Measurements from ENCODE around the gene ZFP90.
"Not testable (repeated sequence)": the region's sequence is repeated elsewhere in the genome, so short reads cannot be mapped to it uniquely, and the experiment has no call there.

ZFP90 gene

GRCh38 chr16:68538880-68539701 lies at the start of gene ZFP90:
Gene ZFP90, plus strand, starts transcription at chr16:68539291. Its CDS starts 502 bp downstream, at chr16:68539793.
- DNase-seq (ENCODE audit: low read depth in 3 of 3), result peak; percentile 69 to 84 (median 72)

GRCh38 chr16:68490358-68490757 lies 48.7 kb upstream of the ZFP90 start:
- DNase-seq (ENCODE audit: low read depth in 3 of 3), result no peak

GRCh38 chr16:68490829-68491575 lies 48.1 kb upstream of the ZFP90 start:
- DNase-seq (ENCODE audit: low read depth in 3 of 3), result no peak

- no peak for DNase-seq (ENCODE audit: low read depth in 3 of 3)
Observed at GRCh38 chr16:68491576-68491950, 47.5 kb upstream of the ZFP90 start.

GRCh38 chr16:68492151-68492542 lies 46.9 kb upstream of the ZFP90 start:
- DNase-seq (ENCODE audit: low read depth in 3 of 3), result no peak

- DNase-seq (ENCODE audit: low read depth in 3 of 3), result no peak
Observed at GRCh38 chr16:68492543-68493411, 46.3 kb upstream of the ZFP90 start.

- DNase-seq (ENCODE audit: low read depth in 3 of 3), result no peak
Observed at GRCh38 chr16:68493412-68494070, 45.5 kb upstream of the ZFP90 start.

GRCh38 chr16:68494261-68494660 lies 44.8 kb upstream of the ZFP90 start:
- DNase-seq (ENCODE audit: low read depth in 3 of 3), result not testable (repeated sequence)

- no peak for DNase-seq (ENCODE audit: low read depth in 3 of 3)
Observed at GRCh38 chr16:68496689-68497088, 42.4 kb upstream of the ZFP90 start.

GRCh38 chr16:68499006-68499405 lies 40.1 kb upstream of the ZFP90 start:
- DNase-seq (ENCODE audit: low read depth in 3 of 3), result no peak

- DNase-seq (ENCODE audit: low read depth in 3 of 3), result no peak
Observed at GRCh38 chr16:68503334-68503733, 35.8 kb upstream of the ZFP90 start.

GRCh38 chr16:68504066-68504465 lies 35.0 kb upstream of the ZFP90 start:
- DNase-seq (ENCODE audit: low read depth in 3 of 3), result no peak

GRCh38 chr16:68506331-68507053 lies 32.6 kb upstream of the ZFP90 start:
- DNase-seq (ENCODE audit: low read depth in 3 of 3), result no peak

GRCh38 chr16:68508013-68508412 lies 31.1 kb upstream of the ZFP90 start:
- no peak for DNase-seq (ENCODE audit: low read depth in 3 of 3)

- no peak for DNase-seq (ENCODE audit: low read depth in 3 of 3)
Observed at GRCh38 chr16:68508641-68509240, 30.4 kb upstream of the ZFP90 start.

GRCh38 chr16:68509381-68509780 lies 29.7 kb upstream of the ZFP90 start:
- no peak for DNase-seq (ENCODE audit: low read depth in 3 of 3)

- DNase-seq (ENCODE audit: low read depth in 3 of 3), result no peak
Observed at GRCh38 chr16:68510775-68511174, 28.3 kb upstream of the ZFP90 start.

- no peak for DNase-seq (ENCODE audit: low read depth in 3 of 3)
Observed at GRCh38 chr16:68512183-68512582, 26.9 kb upstream of the ZFP90 start.

- DNase-seq (ENCODE audit: low read depth in 3 of 3), result no peak
Observed at GRCh38 chr16:68512742-68513141, 26.3 kb upstream of the ZFP90 start.

GRCh38 chr16:68514511-68514910 lies 24.6 kb upstream of the ZFP90 start:
- no peak for DNase-seq (ENCODE audit: low read depth in 3 of 3)
